HUES6 (cell line): ENCODE measurements around the gene ETFA.

Experiments
- H3K27ac ChIP-seq: 2 replicates; pipeline ENCODE4 v1.7.0; 2013; ENCODE audit warnings: low read depth, mild to moderate bottlenecking, low read length, inconsistent platforms
- H3K27me3 ChIP-seq: 2 replicates; pipeline ENCODE4 v1.6.1; 2013; ENCODE audit warnings: low read length; ENCODE audit not compliant: control insufficient read depth, insufficient read depth
- H3K36me3 ChIP-seq: 2 replicates; pipeline ENCODE4 v1.6.1; 2013; ENCODE audit warnings: low read length; ENCODE audit not compliant: control insufficient read depth, insufficient read depth
- H3K4me1 ChIP-seq: 2 replicates; pipeline ENCODE4 v1.6.1; 2013; ENCODE audit warnings: low read length; ENCODE audit not compliant: control insufficient read depth, insufficient read depth
- H3K4me3 ChIP-seq: 2 replicates; pipeline ENCODE4 v1.5.1; 2013; ENCODE audit warnings: low read depth, low read length
- H3K9ac ChIP-seq: one replicate; pipeline ENCODE4 v1.6.1; 2013; ENCODE audit warnings: mild to moderate bottlenecking, low read length
- H3K9me3 ChIP-seq: 2 replicates; pipeline ENCODE4 v1.6.1; 2013; ENCODE audit warnings: low read depth, low read length; ENCODE audit not compliant: control insufficient read depth, insufficient read depth

ETFA gene

GRCh38 chr15:76260246-76260938 lies 50.9 kb downstream of the ETFA start:
- no peak overlapping the region for H3K9ac ChIP-seq
- H3K36me3 ChIP-seq, result peaks cover 56% of the 10 kb centered on the region
- H3K4me3 ChIP-seq, result no peak overlapping the region
- H3K9me3 ChIP-seq, result peaks cover 35% of the 10 kb centered on the region
- no peaks in the 10 kb centered on the region for H3K4me1 ChIP-seq
- H3K27me3 ChIP-seq, result no peaks in the 10 kb centered on the region
- no peak overlapping the region for H3K27ac ChIP-seq

DNA sequence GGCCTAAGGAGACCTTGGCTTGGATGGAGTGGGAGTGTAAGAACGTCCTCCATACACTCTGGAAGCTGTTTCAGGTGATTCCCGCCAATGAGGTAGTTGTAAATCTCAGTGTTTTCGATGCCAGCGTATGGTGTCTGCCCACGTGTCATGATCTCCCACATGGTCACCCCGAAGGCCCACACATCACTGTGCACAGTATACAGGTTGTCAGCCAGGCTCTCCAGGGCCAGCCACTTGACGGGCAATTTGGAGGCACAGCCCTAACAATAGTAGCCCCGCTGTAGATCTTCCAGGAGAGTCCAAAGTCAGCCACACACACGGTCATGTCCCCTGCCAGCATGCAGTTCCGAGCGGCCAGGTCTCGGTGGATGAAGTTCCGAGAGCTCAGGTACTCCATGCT lies 51.9 kb downstream of the ETFA start:
- Histone ChIP-seq H3K4me3 (no peak overlapping the region), H3K27me3 (no peaks in the 10 kb centered on the region), H3K9ac (no peak overlapping the region), H3K9me3 (peaks cover 26% of the 10 kb centered on the region), H3K36me3 (peaks cover 46% of the 10 kb centered on the region), H3K27ac (no peak overlapping the region), H3K4me1 (peaks cover under 1% of the 10 kb centered on the region; the same call in 1 of the 2 replicates)

DNA sequence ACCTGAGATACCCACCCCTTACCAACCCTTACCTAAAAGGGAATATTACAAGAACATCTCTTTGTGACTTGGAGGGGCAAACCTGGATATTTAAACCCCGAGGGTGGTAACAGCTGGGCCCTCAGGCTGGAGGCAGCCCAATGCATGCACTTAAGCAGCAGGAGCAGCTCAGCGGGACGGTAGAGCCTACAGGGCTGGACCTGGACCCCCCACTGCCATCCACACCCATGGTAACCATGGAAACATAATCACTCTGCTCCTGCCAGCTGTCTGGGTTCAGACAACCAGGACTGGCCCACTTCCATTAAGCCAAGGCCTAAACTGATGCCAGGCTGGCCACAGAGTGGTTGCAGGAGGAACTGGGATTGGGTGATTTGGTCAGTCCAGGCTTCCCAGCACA lies 52.8 kb downstream of the ETFA start:
- Histone ChIP-seq H3K4me3 (no peak overlapping the region), H3K27me3 (no peaks in the 10 kb centered on the region), H3K36me3 (peaks cover 38% of the 10 kb centered on the region), H3K9me3 (peaks cover 16% of the 10 kb centered on the region), H3K27ac (no peak overlapping the region), H3K4me1 (peaks cover 10% of the 10 kb centered on the region), H3K9ac (no peak overlapping the region)

- no peaks in the 10 kb centered on the region for H3K36me3 ChIP-seq
Measured at GRCh38 chr15:76253691-76254473, 57.4 kb downstream of the ETFA start.

DNA sequence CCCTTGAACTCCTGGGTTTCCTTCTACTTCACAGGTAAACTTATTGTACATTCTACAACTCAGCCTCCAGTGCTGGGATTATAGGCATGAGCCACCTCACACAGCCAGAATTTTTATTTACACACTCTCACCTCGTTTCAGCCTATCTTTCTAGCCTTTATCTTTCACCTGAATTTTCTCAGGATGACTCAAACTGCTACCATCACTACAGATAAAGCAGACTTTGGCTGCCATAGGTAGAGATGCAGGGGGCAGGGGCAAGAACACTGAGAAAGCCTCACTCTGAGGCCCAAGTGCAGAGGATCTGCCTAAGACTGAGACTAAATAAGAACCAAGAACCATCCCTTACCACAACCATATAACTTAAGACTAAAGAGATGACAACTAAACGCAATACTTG lies 59.0 kb downstream of the ETFA start:
- no peaks in the 10 kb centered on the region for H3K27me3 ChIP-seq

More at GRCh38 chr15:76253691-76254473, 57.4 kb downstream of the ETFA start:
- H3K4me3 ChIP-seq, result no peak overlapping the region
- no peaks in the 10 kb centered on the region for H3K27me3 ChIP-seq
- H3K27ac ChIP-seq, result no peak overlapping the region
- H3K9ac ChIP-seq, result no peak overlapping the region
- peaks cover 23% of the 10 kb centered on the region for H3K4me1 ChIP-seq
- H3K9me3 ChIP-seq, result no peaks in the 10 kb centered on the region

DNA sequence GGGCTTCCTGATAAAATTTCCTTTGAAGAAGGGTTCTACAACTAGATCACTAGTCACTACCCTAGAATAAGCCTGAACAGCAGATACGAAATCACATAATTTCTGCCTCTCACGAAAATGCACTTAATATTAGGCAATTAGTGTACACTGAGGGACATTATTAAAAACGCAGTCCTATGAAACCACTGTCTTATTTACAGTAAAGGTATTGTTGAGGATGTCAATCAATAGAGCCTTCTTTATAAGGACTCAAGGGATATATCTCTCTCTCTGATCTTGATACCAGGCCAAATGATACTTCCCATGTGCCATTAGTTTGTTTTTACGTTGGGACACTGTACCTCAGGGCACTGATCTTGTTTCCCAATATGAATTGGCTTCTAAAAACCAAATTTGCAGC lies 59.6 kb downstream of the ETFA start:
- Histone ChIP-seq H3K4me3 (no peak overlapping the region), H3K9me3 (no peaks in the 10 kb centered on the region), H3K9ac (no peak overlapping the region), H3K36me3 (no peaks in the 10 kb centered on the region), H3K27me3 (no peaks in the 10 kb centered on the region), H3K4me1 (peaks cover 23% of the 10 kb centered on the region), H3K27ac (no peak overlapping the region)

More for the DNA sequence above, 59.0 kb downstream of the ETFA start:
- no peaks in the 10 kb centered on the region for H3K9me3 ChIP-seq
- no peaks in the 10 kb centered on the region for H3K36me3 ChIP-seq
- H3K27ac ChIP-seq, result no peak overlapping the region
- H3K4me3 ChIP-seq, result no peak overlapping the region
- peaks cover 23% of the 10 kb centered on the region for H3K4me1 ChIP-seq
- no peak overlapping the region for H3K9ac ChIP-seq

DNA sequence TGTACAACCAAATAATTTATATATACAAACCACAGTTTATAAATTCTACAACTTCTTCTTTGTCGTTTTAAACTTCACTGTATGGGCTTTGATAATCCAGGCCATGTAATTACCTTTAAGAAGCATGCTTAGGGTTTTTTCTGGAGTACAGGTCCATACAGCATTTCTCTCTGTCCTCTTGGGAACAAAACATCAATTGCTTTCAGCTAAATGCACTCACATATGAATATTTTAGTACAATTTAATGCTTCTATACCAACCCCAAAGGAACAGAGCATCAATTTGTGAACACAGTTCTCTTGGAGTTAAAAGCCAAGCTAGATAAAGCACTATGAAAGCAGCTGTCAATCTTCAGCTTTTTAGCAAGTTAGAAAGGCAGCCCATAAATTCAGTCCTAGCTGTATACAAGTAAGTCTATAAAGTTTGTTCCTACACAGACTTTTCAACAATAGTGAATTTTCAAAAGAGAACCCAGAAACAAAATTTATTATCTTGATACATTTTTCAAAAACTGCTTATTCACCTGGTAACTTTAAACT lies 66.1 kb downstream of the ETFA start:
- Histone ChIP-seq H3K4me1 (no peaks in the 10 kb centered on the region), H3K36me3 (no peaks in the 10 kb centered on the region), H3K27me3 (no peaks in the 10 kb centered on the region), H3K27ac (no peak overlapping the region), H3K9ac (no peak overlapping the region), H3K9me3 (no peaks in the 10 kb centered on the region), H3K4me3 (no peak overlapping the region)

DNA sequence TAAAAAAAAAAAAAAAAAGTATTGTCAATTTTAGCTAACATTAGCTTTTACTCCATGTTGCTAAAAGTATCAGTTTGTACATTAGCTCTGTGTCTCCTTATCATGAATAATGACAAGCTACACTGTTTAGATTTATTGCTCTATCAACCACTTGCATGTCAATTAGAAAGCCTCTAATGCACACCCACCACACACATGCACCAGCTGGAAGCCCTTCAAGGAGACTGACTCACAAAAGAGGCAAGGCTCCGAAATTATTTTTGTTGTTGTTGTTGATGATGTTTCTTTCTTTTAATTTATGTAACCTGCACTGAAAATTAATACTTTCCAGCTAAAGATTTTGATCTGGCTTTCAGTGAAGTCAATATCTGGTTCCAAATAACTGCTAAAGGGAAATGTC lies 71.5 kb downstream of the ETFA start:
- Histone ChIP-seq H3K9ac (no peak overlapping the region), H3K4me1 (peaks cover 4% of the 10 kb centered on the region), H3K9me3 (no peaks in the 10 kb centered on the region), H3K27ac (no peak overlapping the region), H3K36me3 (no peaks in the 10 kb centered on the region), H3K4me3 (no peak overlapping the region), H3K27me3 (no peaks in the 10 kb centered on the region)

DNA sequence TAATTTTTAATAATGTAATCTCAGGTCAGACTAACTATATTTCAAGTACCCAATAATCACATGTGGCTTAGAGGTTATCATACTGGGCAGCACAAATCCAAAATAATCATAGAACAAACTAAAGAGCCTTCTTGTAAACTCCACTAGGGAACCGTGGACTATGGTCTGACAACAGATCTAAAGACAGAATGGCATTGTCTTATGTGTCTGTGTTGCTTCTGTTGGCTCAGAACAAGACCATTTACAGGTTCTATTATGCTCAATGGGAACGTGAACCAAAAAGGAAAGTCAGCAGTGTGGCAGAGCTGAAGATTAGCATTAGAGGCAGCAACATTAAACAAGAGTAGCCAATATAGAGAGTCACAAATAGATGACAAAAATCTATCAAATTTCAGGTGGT lies 74.9 kb downstream of the ETFA start:
- no peak overlapping the region for H3K27ac ChIP-seq
- H3K36me3 ChIP-seq, result no peaks in the 10 kb centered on the region
- H3K27me3 ChIP-seq, result no peaks in the 10 kb centered on the region
- no peak overlapping the region for H3K9ac ChIP-seq
- no peak overlapping the region for H3K4me3 ChIP-seq
- H3K9me3 ChIP-seq, result no peaks in the 10 kb centered on the region
- peaks cover 9% of the 10 kb centered on the region for H3K4me1 ChIP-seq

DNA sequence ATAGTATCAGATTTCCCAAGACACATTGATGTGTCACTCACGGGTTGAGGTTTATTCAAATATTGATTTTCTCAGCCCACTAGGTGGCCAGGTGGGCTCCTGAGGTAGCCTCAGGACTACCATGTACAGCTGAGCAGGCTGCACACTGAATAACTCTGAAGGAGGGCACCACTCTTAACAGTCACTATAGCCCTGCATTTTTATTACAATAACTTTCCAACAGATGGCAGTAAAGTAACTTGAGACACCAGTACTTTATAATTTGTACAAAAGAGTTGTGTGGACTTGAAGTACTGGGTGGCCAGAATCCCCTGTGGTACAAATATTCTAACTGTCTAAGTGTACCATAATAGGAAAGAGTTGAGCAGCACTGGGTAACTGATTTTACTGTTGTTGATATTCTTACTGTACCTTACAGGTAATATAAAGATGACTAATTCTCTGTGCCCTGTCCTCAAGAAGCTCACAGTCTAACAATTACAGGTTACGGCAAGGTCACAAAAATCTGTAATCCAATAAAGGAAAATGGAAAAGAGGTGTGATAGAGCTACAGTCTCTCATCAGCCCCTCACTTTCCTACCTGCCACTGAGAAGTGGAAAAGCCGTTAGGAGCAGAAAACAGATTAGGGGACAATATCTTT lies 76.0 kb downstream of the ETFA start:
- Histone ChIP-seq H3K36me3 (peaks cover 7% of the 10 kb centered on the region), H3K27ac (no peak overlapping the region), H3K9me3 (no peaks in the 10 kb centered on the region)

More for the DNA sequence above, 76.0 kb downstream of the ETFA start:
- H3K27me3 ChIP-seq, result no peaks in the 10 kb centered on the region
- peaks cover 9% of the 10 kb centered on the region for H3K4me1 ChIP-seq
- H3K4me3 ChIP-seq, result no peak overlapping the region
- H3K9ac ChIP-seq, result no peak overlapping the region
